ENCODE results near the gene CHST3. TPM values are rescaled to one million over a fixed set of nuclear protein-coding genes. Genes with fewer than 3 reads are reported as not detected.
"Not testable (repeated sequence)": the region's sequence is repeated elsewhere in the genome, so short reads cannot be mapped to it uniquely, and the experiment has no call there.

The CHST3 gene
- total RNA-seq, 2 donors from 2014 or later, result 0.16 to 0.38 TPM

DNA sequence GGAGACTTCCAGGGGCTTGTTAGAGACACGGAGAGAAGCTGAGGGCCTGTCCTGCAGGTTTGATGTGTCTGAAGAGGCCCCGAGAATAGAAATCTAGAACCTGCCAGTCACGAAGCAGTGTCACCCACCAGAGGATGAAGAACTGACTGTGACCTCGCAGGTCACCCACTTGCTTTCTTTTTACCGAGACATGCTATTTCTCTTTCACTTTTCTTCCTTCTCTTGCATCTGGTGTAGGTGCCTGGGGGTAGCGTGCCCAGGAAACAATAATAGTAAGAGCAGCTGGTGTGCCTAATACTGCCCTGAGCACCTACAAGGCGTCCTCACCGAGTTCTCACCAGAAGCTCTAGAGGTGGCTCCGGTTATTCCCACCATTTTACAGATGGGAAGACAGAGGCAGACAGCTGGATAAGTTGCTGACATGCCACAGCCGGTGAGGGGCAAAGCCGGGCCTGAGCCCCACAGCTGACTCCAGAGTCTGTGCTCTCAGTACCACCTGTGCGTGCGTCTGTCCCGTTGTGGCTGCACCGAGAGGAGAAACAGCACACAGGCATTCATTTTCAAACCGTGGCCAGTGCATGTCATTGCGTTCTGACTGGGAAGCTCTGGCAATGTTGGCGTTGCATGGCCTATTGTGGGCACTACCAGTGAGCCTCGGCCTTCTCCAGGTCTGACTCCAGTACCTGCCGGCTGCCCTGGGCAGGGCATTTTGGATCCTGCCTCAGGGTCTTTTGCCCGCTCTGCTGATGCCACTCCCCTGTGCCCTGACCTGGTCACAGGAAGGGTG, 7.8 kb downstream of the CHST3 start:
- no peak for DNase-seq
- Mint-ChIP-seq H3K4me3 (no peak overlapping the region), H3K4me1 (ENCODE audit: low read depth) (peaks cover 39% of the 10 kb centered on the region), H3K9me3 (no peaks in the 10 kb centered on the region), H3K36me3 (ENCODE audit: insufficient read depth in 2 of 2) (no peaks in the 10 kb centered on the region), H3K27ac (no peak overlapping the region), H3K27me3 (ENCODE audit: low read depth) (peaks cover 5% of the 10 kb centered on the region)
- ATAC-seq (replicated peaks in 1 of 2), result no peak

DNA sequence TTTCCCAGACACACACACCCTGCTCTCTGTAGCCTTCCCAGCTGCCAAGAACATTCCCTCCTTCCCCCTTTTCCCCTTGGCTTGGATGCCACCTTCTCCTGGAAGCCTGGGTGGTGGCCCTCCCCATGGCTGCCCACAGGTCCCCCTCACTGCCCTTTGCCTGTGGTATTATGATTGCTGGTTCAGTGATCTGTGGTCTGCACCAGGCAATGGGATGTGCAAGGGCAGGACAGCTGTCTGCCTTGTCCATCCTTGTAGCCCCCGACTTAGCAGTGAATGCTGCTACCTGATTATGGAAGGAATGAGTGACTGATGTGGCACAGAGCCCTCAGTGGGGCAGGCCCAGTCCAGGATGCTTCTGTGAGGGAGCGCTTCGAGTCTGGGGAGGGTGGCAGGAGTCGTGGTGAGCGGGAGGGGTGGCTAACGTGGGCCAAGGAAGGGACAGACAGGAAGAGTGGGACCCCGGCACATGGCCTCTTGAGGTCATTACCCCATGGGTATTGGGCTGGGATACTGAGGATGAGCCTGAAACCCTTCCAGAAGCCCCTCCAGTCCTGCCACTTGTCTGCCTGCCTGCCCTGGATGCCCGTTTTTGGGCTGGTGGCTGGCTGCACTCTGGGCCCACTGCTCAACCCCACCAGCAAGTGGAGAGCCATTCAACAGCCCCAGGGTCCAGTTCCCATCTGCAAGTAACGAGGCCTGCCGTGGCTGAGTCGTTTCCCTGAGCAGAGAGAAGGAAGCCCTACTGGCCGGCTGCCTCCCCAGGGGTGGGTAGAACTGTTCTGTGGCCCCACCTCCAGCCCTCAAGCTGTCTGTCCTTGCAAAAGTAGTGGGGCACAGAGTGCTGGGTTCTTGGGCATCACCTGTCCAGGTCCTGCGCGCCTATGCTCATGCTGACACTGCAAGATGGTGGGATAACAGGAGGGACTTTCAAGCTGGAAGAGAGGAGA, 8.8 kb downstream of the CHST3 start:
- ATAC-seq (replicated peaks in 1 of 2) (no peak), DNase-seq (no peak)
- Mint-ChIP-seq H3K27me3 (ENCODE audit: low read depth) (no peaks in the 10 kb centered on the region), H3K4me3 (peak overlapping the region in 1 of 2 donors; percentile 51), H3K4me1 (ENCODE audit: low read depth) (peaks cover 39% of the 10 kb centered on the region), H3K36me3 (ENCODE audit: insufficient read depth in 2 of 2) (no peaks in the 10 kb centered on the region), H3K27ac (peak overlapping the region; percentile 27), H3K9me3 (no peaks in the 10 kb centered on the region)

GRCh38 chr10:71973777-71974488, 9.7 kb downstream of the CHST3 start:
- ATAC-seq (replicated peaks in 1 of 2), result peak; percentile 40 to 52
- peaks cover 39% of the 10 kb centered on the region for H3K4me1 Mint-ChIP-seq (ENCODE audit: low read depth)
- no peak overlapping the region for H3K27ac Mint-ChIP-seq

GRCh38 chr10:71974489-71975021, 10.4 kb downstream of the CHST3 start:
- H3K9me3 Mint-ChIP-seq, result no peaks in the 10 kb centered on the region
- peaks cover 39% of the 10 kb centered on the region for H3K4me1 Mint-ChIP-seq (ENCODE audit: low read depth)
- DNase-seq (peak; percentile 69 to 81), ATAC-seq (replicated peaks in 1 of 2) (peak; percentile 95 to 97)
- H3K4me3 Mint-ChIP-seq, result peak overlapping the region; percentile 27 to 56
- no peaks in the 10 kb centered on the region for H3K36me3 Mint-ChIP-seq (ENCODE audit: insufficient read depth in 2 of 2)
- H3K27ac Mint-ChIP-seq, result no peak overlapping the region
- no peaks in the 10 kb centered on the region for H3K27me3 Mint-ChIP-seq (ENCODE audit: low read depth)

More at GRCh38 chr10:71973777-71974488, 9.7 kb downstream of the CHST3 start:
- no peak for DNase-seq
- peak overlapping the region; percentile 27 to 56 for H3K4me3 Mint-ChIP-seq
- no peaks in the 10 kb centered on the region for H3K27me3 Mint-ChIP-seq (ENCODE audit: low read depth)
- no peaks in the 10 kb centered on the region for H3K36me3 Mint-ChIP-seq (ENCODE audit: insufficient read depth in 2 of 2)
- H3K9me3 Mint-ChIP-seq, result no peaks in the 10 kb centered on the region

- DNase-seq (no peak), ATAC-seq (replicated peaks in 1 of 2) (no peak)
- H3K9me3 Mint-ChIP-seq, result no peaks in the 10 kb centered on the region
- no peaks in the 10 kb centered on the region for H3K27me3 Mint-ChIP-seq (ENCODE audit: low read depth)
- H3K36me3 Mint-ChIP-seq (ENCODE audit: insufficient read depth in 2 of 2), result no peaks in the 10 kb centered on the region
- H3K27ac Mint-ChIP-seq, result no peak overlapping the region
- peaks cover 39% of the 10 kb centered on the region for H3K4me1 Mint-ChIP-seq (ENCODE audit: low read depth)
- no peak overlapping the region for H3K4me3 Mint-ChIP-seq
Measured at GRCh38 chr10:71975087-71975870, 11.1 kb downstream of the CHST3 start.

- H3K36me3 Mint-ChIP-seq (ENCODE audit: insufficient read depth in 2 of 2), result no peaks in the 10 kb centered on the region
- H3K4me3 Mint-ChIP-seq, result no peak overlapping the region
- H3K9me3 Mint-ChIP-seq, result no peaks in the 10 kb centered on the region
- ATAC-seq (replicated peaks in 1 of 2) (no peak), DNase-seq (no peak)
- H3K27me3 Mint-ChIP-seq (ENCODE audit: low read depth), result no peaks in the 10 kb centered on the region
- H3K27ac Mint-ChIP-seq, result no peak overlapping the region
- H3K4me1 Mint-ChIP-seq (ENCODE audit: low read depth), result peaks cover 36% of the 10 kb centered on the region
Measured at GRCh38 chr10:71975871-71976725, 11.9 kb downstream of the CHST3 start.

GRCh38 chr10:71977614-71977903, 13.4 kb downstream of the CHST3 start:
- H3K27me3 Mint-ChIP-seq (ENCODE audit: low read depth); H3K36me3 Mint-ChIP-seq (ENCODE audit: insufficient read depth in 2 of 2); DNase-seq; ATAC-seq (replicated peaks in 1 of 2); H3K27ac Mint-ChIP-seq; H3K9me3 Mint-ChIP-seq; H3K4me3 Mint-ChIP-seq: not testable (repeated sequence)
- peaks cover 26% of the 10 kb centered on the region for H3K4me1 Mint-ChIP-seq (ENCODE audit: low read depth)

DNA sequence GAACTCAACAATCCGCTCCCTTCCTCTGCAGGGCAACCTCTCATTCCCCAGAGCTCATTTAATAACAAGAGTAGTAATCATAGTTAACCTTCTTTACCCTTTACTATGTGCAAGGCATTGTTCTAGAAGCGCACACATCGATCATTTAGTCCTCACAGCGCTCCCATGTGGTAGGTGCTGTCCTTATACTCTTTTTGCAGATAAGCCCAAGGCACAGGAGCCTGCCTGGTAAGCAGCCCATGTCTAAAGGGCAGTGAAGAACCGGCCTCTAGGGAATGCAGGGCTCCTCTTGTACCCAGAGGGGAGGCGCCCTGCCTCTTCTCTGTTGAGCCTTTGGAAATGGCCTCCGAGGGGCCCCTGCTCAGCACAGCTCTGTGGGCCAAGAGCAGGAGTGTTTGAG, 14.3 kb downstream of the CHST3 start:
- Mint-ChIP-seq H3K36me3 (ENCODE audit: insufficient read depth in 2 of 2) (no peaks in the 10 kb centered on the region), H3K4me3 (no peak overlapping the region), H3K4me1 (ENCODE audit: low read depth) (peaks cover 17% of the 10 kb centered on the region), H3K27ac (no peak overlapping the region), H3K27me3 (ENCODE audit: low read depth) (no peaks in the 10 kb centered on the region), H3K9me3 (no peaks in the 10 kb centered on the region)
- no peak for DNase-seq
- ATAC-seq (replicated peaks in 1 of 2), result no peak

DNA sequence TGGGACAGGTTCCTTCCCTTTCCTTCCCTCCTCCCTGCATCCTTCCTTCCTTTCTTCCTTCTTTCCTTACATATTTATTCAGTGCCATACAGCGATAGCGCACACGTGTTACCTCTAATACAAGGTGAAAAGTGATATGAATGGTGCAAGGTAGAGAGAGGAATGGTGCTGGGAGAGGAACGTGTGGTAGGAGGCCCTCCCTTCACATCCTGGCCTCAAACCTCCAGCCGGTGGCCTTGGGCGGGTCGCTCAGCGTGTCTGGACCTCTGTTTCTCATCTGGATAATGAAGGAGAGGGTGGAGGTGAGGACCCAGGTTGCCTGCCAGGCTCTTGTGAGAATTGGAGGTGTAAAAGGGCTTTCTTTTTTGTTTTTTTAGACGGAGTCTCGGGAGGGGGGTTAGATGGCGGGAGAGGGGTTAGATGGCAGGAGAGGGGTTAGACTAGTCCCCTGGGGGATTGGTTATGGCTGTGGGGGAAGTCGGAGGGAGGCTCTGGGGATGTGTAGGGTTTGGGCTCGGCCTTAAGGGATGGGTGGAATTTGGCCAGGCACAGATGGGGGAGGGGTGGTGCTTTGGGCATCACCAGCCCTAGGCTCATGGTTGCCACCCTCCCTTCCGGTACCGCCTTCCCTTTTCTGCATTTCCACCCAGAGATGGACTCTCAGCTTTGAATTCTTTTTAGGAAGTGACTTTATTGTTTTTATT, 14.9 kb downstream of the CHST3 start:
- no peak for ATAC-seq (replicated peaks in 1 of 2)
- Mint-ChIP-seq H3K4me3 (no peak overlapping the region), H3K27me3 (ENCODE audit: low read depth) (no peaks in the 10 kb centered on the region), H3K9me3 (no peaks in the 10 kb centered on the region), H3K36me3 (ENCODE audit: insufficient read depth in 2 of 2) (no peaks in the 10 kb centered on the region), H3K27ac (no peak overlapping the region), H3K4me1 (ENCODE audit: low read depth) (peaks cover 10% of the 10 kb centered on the region)
- no peak for DNase-seq

- Mint-ChIP-seq H3K4me3 (no peak overlapping the region), H3K4me1 (ENCODE audit: low read depth) (peaks cover 10% of the 10 kb centered on the region), H3K27me3 (ENCODE audit: low read depth) (no peaks in the 10 kb centered on the region), H3K9me3 (no peaks in the 10 kb centered on the region), H3K27ac (no peak overlapping the region), H3K36me3 (ENCODE audit: insufficient read depth in 2 of 2) (no peaks in the 10 kb centered on the region)
- no peak for DNase-seq
- no peak for ATAC-seq (replicated peaks in 1 of 2)
Measured at GRCh38 chr10:71979692-71980062, 15.5 kb downstream of the CHST3 start.

DNA sequence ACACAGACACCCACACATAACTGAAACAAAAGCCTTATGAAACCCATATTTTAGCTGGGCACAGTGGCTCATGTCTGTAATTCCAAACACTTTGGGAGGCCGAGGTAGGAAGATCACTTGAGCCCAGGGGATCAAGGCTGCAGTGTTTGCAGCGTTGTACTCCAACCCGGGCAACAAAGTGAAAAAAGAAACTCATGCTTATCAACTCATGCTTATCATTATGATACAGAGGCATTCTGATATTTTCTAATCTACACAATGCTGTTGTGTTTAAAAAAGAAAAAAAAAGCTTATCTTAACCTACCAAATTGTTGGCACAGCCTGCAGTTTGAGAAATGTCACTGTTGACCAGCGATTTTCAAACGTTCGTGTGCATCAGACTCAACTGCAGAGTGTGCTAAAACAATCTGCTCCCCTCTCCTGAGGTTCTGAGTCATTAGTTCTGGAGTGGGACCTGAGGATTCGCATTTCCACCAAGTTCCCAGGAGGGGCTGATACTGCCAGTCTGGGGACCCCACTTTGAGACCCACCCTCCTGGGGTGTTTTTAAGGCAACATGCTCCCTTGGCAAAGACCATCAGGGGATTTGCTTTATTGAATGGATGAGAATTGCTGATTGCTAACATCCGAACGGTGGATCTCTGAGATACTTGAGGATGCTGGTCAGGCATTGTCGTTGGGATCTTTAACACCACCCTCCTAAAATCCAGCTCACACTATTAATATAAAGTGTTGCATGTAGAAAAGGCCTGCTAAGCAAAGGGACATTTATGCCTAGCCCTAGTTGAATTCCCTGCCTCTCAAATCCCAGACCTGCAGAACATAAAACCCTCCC, 16.2 kb downstream of the CHST3 start:
- no peak overlapping the region for H3K4me3 Mint-ChIP-seq
- no peaks in the 10 kb centered on the region for H3K27me3 Mint-ChIP-seq (ENCODE audit: low read depth)
- no peak overlapping the region for H3K27ac Mint-ChIP-seq
- H3K36me3 Mint-ChIP-seq (ENCODE audit: insufficient read depth in 2 of 2), result no peaks in the 10 kb centered on the region
- DNase-seq, result no peak
- ATAC-seq (replicated peaks in 1 of 2), result no peak
- H3K9me3 Mint-ChIP-seq, result no peaks in the 10 kb centered on the region
- peaks cover 12% of the 10 kb centered on the region for H3K4me1 Mint-ChIP-seq (ENCODE audit: low read depth)

Measured in activated T-cell treated with anti-CD3 and anti-CD28 coated beads, Interleukin-2, amount 50 U/mL, for 72 hours (primary cell).